ENCODE results near the gene BST1. TPM values are rescaled to one million over a fixed set of nuclear protein-coding genes. Genes with fewer than 3 reads are reported as not detected.

BST1 gene, protein sequence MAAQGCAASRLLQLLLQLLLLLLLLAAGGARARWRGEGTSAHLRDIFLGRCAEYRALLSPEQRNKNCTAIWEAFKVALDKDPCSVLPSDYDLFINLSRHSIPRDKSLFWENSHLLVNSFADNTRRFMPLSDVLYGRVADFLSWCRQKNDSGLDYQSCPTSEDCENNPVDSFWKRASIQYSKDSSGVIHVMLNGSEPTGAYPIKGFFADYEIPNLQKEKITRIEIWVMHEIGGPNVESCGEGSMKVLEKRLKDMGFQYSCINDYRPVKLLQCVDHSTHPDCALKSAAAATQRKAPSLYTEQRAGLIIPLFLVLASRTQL
- total RNA-seq = 1 to 10 TPM in 2 of 4 donors, under 1 TPM in 2; 0.26 to 2.1 (median 0.95) TPM

- intact Hi-C loops (cut with DNase I; ENCODE audit: low total_unique reads) = no loop called here
- Histone ChIP-seq H3K4me3 (peak within 1 kb of the TSS; percentile 47 to 62 (median 50)), H3K4me1 (peaks cover 3 to 7% of the 10 kb centered on the region in 2 donors), H3K9me3 (no peaks in the 10 kb centered on the region), H3K36me3 (no peaks in the 10 kb centered on the region), H3K27me3 (peaks cover 0 to 16% (median 6%) of the 10 kb centered on the region in 3 donors), H3K27ac (peak within 1 kb of the TSS in 3 of 4 donors; percentile 22 to 54 (median 28))
- TF ChIP-seq POLR2A (IDR thresholded peaks at IDR 0.05) = no peak
- TF ChIP-seq, protein P1, sequence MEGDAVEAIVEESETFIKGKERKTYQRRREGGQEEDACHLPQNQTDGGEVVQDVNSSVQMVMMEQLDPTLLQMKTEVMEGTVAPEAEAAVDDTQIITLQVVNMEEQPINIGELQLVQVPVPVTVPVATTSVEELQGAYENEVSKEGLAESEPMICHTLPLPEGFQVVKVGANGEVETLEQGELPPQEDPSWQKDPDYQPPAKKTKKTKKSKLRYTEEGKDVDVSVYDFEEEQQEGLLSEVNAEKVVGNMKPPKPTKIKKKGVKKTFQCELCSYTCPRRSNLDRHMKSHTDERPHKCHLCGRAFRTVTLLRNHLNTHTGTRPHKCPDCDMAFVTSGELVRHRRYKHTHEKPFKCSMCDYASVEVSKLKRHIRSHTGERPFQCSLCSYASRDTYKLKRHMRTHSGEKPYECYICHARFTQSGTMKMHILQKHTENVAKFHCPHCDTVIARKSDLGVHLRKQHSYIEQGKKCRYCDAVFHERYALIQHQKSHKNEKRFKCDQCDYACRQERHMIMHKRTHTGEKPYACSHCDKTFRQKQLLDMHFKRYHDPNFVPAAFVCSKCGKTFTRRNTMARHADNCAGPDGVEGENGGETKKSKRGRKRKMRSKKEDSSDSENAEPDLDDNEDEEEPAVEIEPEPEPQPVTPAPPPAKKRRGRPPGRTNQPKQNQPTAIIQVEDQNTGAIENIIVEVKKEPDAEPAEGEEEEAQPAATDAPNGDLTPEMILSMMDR (IDR thresholded peaks at IDR 0.05 in 4 of 5, conservative IDR thresholded peaks at IDR 0.05 in 1 of 5) = no peak
- ATAC-seq = peak; percentile 26 to 53
- DNase-seq = peak; percentile 34 to 41
- in situ Hi-C loops (cut with MboI; ENCODE audit: low sequenced_read_pairs in 4 of 4) = no loop called here
Observed at GRCh38 chr4:15702941-15703403, at the start of gene BST1. BST1 (plus strand) TSS chr4:15703065; CDS start chr4:15703145, 80 bp downstream.

- H3K36me3 ChIP-seq = no peaks in the 10 kb centered on the region
- TF ChIP-seq, protein P1 (IDR thresholded peaks at IDR 0.05 in 4 of 5, conservative IDR thresholded peaks at IDR 0.05 in 1 of 5) = no peak
- no peak for TF ChIP-seq POLR2A (IDR thresholded peaks at IDR 0.05)
- peak overlapping the region; percentile 97 to 100 (median 98) for H3K27ac ChIP-seq
- no peaks in the 10 kb centered on the region for H3K27me3 ChIP-seq
- DNase-seq = no peak
- intact Hi-C loops (cut with DNase I; ENCODE audit: low total_unique reads) = loop anchor here (5.0 kb wide), 2 partner anchors 421 to 574 kb away; partner anchors contain the start of gene TAPT1
- H3K9me3 ChIP-seq = no peaks in the 10 kb centered on the region
- peak overlapping the region; percentile 74 to 94 (median 83) for H3K4me3 ChIP-seq
- no peak for ATAC-seq
- in situ Hi-C loops (cut with MboI; ENCODE audit: low sequenced_read_pairs in 4 of 4) = loop anchor here in 3 of 4 donors (25.0 kb wide), 3 partner anchors 166 to 641 kb away; partner anchors contain the start of gene CPEB2 (in 1 of the 3)
- H3K4me1 ChIP-seq = peaks cover 57 to 63% of the 10 kb centered on the region in 2 donors
Observed at GRCh38 chr4:15653420-15653819, 49.4 kb upstream of the BST1 start.

DNA sequence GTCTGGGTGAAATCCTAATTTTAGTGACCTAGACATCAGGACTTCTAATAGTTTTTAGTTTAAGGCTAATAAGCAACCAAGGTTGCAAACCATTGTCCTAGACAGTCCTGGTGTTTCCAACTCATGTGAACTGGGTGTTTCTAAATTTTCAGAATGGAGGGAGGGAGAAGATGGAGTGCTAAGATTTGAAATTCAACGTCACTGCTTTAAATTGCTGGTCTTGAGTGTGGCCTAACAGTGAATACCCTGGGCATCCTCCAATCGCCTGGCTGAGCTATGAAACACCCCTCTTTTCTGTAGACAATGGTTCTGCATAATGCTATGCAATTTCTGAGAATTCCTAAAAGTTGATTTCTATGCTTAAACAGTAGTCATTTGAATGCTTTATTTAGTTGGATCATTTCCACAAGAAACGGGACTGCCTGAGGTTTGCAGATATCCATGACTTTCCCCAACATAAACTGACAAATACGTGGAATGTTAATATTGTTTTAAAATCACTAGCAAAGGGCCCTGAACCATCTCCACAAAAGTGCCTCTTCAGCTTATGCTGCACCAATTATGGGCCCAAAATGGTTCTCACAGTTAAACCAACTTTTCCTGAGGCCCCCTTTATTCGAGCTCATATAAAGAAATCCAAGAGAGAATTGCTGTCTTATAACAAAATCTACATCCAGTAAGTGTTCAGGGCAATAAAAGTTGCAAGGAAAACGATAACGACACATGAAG, 48.8 kb upstream of the BST1 start:
- ATAC-seq = no peak
- DNase-seq = no peak
- Histone ChIP-seq H3K4me3 (peak overlapping the region; percentile 74 to 94 (median 83)), H3K27me3 (no peaks in the 10 kb centered on the region), H3K9me3 (no peaks in the 10 kb centered on the region), H3K36me3 (no peaks in the 10 kb centered on the region), H3K27ac (peak overlapping the region; percentile 97 to 100 (median 98)), H3K4me1 (peaks cover 51 to 58% of the 10 kb centered on the region in 2 donors)
- TF ChIP-seq POLR2A (IDR thresholded peaks at IDR 0.05) = no peak
- TF ChIP-seq, protein P1 (IDR thresholded peaks at IDR 0.05 in 4 of 5, conservative IDR thresholded peaks at IDR 0.05 in 1 of 5) = no peak
- intact Hi-C loops (cut with DNase I; ENCODE audit: low total_unique reads) (loop anchor here (2.0 to 5.0 kb wide), 3 partner anchors 422 to 651 kb away; partner anchors contain the start of genes CPEB2 and TAPT1), in situ Hi-C loops (cut with MboI; ENCODE audit: low sequenced_read_pairs in 4 of 4) (loop anchor here in 3 of 4 donors (25.0 kb wide), 3 partner anchors 167 to 642 kb away; partner anchors contain the start of gene CPEB2 (in 1 of the 3))

DNA sequence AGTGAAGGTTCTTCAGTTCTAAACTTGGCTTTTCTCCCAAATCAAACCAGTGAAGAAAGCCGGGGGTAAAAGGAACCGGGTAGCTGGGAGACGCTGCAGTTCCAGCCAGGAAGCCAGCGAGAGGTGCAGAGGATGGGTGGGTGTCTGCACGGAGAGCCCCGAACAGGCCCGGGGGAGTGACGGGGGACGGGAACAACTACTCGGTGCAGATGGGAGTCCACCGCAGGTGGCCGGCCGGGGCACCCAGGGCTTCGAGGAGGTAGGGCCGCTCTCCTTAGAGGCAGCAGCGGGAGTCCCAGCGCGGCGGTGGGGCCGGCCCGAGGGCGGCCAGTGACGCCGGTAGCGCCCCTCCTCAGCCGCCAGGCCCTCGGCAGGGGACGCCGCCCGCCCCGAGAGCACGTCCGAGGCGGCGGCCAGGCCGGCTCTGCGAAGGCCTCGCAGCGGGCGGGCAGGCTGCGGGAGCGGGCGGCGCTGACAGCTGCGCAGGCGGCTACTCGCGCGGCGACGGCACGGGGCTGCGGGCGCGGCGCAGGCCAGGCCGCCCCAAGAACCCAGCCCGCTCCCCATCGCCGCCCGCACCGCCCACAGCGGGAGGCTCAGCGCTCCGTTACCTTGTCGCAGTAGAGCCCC, 48.2 kb upstream of the BST1 start:
- no peaks in the 10 kb centered on the region for H3K36me3 ChIP-seq
- ATAC-seq (peak; percentile 68), DNase-seq (peak; percentile 19 to 39)
- no peaks in the 10 kb centered on the region for H3K9me3 ChIP-seq
- H3K27me3 ChIP-seq = no peaks in the 10 kb centered on the region
- peak overlapping the region; percentile 74 to 94 (median 83) for H3K4me3 ChIP-seq
- H3K27ac ChIP-seq = peak overlapping the region; percentile 97 to 100 (median 98)
- TF ChIP-seq POLR2A (IDR thresholded peaks at IDR 0.05) = no peak
- TF ChIP-seq, protein P1 (IDR thresholded peaks at IDR 0.05 in 4 of 5, conservative IDR thresholded peaks at IDR 0.05 in 1 of 5) = no peak
- H3K4me1 ChIP-seq = peaks cover 46 to 51% of the 10 kb centered on the region in 2 donors
- in situ Hi-C loops (cut with MboI; ENCODE audit: low sequenced_read_pairs in 4 of 4) (loop anchor here in 3 of 4 donors (25.0 kb wide), 3 partner anchors 167 to 642 kb away; partner anchors contain the start of gene CPEB2 (in 1 of the 3)), intact Hi-C loops (cut with DNase I; ENCODE audit: low total_unique reads) (loop anchor here (2.0 to 5.0 kb wide), 4 partner anchors 148 to 652 kb away; partner anchors contain the start of genes CPEB2 and TAPT1)
